GM06990 (cell line): ENCODE measurements around the gene DCHS1.

Source experiments
- DNase-seq: peaks from one replicate; pipeline ENCODE4 v3.0.0-alpha.2; 2011; ENCODE audit not compliant: insufficient read length; ENCODE audit errors: extremely low read depth
- H3K27me3 ChIP-seq: replicated peaks from 2 replicates; pipeline ENCODE4 v1.6.0; 2011; ENCODE audit warnings: low read length; ENCODE audit not compliant: control insufficient read depth, insufficient read depth
- H3K36me3 ChIP-seq: 2 replicates; pipeline ENCODE4 v1.5.1; 2011; ENCODE audit warnings: low read length; ENCODE audit not compliant: control insufficient read depth, insufficient read depth
- H3K4me3 ChIP-seq: replicated peaks from 2 replicates; pipeline ENCODE4 v1.5.1; 2011; ENCODE audit warnings: low read depth, mild to moderate bottlenecking, control low read depth, low read length
- TF ChIP-seq, protein P1 (sequence below): IDR thresholded peaks from 2 replicates; pipeline ENCODE4 v1.5.1; 2011; ENCODE audit warnings: low read length, control low read depth, mild to moderate bottlenecking, inconsistent platforms; ENCODE audit not compliant: insufficient read depth, poor library complexity, severe bottlenecking

The DCHS1 gene

DNA sequence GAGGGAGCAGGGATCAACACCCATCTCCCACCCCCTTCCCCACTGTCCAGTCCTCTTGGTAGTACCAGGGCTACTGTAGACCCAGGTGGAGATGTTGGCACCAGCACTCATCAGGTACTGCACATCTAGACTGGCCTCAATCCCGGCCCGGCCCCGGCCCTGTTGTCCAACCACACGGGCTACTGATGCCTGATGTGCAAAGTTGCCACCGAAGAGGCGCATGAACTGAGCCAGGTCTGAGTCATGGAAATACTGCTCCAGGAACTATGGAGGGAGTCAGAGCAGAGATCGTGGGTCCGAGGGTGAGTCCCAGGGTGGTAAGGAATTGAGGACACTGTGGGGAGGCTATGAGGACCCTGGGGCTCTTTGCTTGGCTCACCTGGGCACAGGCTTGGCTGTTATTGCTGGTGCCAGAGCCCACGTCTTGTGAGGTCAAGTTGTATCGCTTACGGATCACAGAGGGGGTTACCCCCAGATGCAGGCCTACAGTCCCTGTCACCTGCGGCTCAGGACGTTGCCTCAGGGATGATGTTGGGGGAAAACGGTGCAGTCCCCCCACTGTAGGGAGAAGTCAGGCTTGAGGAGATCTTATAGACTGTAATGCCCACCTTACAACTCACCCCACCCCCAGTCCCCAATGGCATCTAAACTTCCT, 38.9 kb downstream of the DCHS1 start:
- TF ChIP-seq, protein P1, sequence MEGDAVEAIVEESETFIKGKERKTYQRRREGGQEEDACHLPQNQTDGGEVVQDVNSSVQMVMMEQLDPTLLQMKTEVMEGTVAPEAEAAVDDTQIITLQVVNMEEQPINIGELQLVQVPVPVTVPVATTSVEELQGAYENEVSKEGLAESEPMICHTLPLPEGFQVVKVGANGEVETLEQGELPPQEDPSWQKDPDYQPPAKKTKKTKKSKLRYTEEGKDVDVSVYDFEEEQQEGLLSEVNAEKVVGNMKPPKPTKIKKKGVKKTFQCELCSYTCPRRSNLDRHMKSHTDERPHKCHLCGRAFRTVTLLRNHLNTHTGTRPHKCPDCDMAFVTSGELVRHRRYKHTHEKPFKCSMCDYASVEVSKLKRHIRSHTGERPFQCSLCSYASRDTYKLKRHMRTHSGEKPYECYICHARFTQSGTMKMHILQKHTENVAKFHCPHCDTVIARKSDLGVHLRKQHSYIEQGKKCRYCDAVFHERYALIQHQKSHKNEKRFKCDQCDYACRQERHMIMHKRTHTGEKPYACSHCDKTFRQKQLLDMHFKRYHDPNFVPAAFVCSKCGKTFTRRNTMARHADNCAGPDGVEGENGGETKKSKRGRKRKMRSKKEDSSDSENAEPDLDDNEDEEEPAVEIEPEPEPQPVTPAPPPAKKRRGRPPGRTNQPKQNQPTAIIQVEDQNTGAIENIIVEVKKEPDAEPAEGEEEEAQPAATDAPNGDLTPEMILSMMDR, result no peak
- peaks cover 7% of the 10 kb centered on the region for H3K36me3 ChIP-seq
- H3K27me3 ChIP-seq, result no peaks in the 10 kb centered on the region
- no peak overlapping the region for H3K4me3 ChIP-seq
- DNase-seq, result no peak

DNA sequence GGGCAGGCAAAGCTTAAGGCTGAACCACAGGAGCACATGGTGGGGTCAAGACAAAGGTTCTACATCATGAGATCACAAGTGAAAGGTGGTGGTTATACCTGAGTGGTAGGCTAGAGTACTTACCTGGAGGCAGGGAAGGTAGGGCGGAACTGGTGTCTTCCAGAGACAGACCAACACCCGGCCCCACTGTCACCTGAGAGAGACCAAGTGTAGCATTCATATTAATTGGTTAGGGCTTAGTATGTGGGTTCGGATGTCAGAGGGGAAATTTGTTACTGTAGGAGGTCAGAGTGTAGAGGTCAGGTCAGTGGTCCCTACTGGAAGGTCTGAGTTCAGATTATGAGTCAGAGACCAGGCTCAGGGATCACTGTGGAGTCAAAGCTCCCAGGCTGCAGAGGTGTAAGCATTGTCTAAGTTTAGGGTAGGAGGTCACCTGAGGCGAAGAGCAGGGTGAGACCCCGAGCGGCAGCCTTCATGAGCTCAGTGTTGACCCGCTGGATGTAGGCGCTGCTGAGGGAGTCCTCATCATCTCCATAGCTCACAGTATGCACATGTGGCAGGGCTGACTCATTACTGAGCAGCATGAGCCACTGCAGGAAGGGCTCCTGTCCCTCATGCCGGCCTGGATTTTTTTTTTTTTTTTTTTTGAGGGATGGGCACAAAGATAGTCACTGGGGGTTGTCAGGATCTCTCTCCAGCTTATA, 39.6 kb downstream of the DCHS1 start:
- H3K27me3 ChIP-seq, result no peaks in the 10 kb centered on the region
- H3K36me3 ChIP-seq, result peaks cover 7% of the 10 kb centered on the region
- H3K4me3 ChIP-seq, result no peak overlapping the region
- TF ChIP-seq, protein P1, result no peak
- DNase-seq, result no peak

- no peaks in the 10 kb centered on the region for H3K27me3 ChIP-seq
- no peak for DNase-seq
- H3K36me3 ChIP-seq, result peaks cover 11% of the 10 kb centered on the region
- TF ChIP-seq, protein P1, result no peak
- H3K4me3 ChIP-seq, result no peak overlapping the region
Observed at GRCh38 chr11:6615046-6615445, 40.6 kb downstream of the DCHS1 start.

DNA sequence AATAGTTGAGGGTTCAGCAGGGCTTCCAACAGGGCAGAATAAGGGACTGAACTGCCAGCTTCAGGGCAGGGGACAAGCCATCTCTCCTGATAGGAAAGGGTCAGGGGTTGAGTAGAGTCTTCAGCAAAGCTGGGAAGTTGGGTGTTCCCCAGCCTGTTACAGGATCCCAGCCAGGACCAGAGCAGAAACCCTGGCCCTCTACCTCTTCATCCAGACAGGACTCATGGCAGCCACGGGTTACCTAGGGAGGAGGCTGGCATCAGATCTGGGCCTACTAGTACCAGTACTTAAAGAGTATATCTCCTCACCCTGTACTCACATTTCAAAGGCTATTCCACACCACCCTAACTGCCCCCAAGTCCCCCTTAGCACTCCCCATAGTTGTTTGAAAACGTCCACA, 41.2 kb downstream of the DCHS1 start:
- TF ChIP-seq, protein P1, result no peak
- H3K4me3 ChIP-seq, result no peak overlapping the region
- no peak for DNase-seq
- no peaks in the 10 kb centered on the region for H3K27me3 ChIP-seq
- peaks cover 17% of the 10 kb centered on the region for H3K36me3 ChIP-seq

GRCh38 chr11:6613496-6613895, 42.1 kb downstream of the DCHS1 start:
- no peak overlapping the region for H3K4me3 ChIP-seq
- TF ChIP-seq, protein P1, result no peak

More at GRCh38 chr11:6613496-6613895, 42.1 kb downstream of the DCHS1 start:
- DNase-seq, result no peak
- no peaks in the 10 kb centered on the region for H3K27me3 ChIP-seq
- H3K36me3 ChIP-seq, result peaks cover 20% of the 10 kb centered on the region
